ENCODE measurements around the gene RRAGC.

- TF ChIP-seq CTCF (IDR thresholded peaks at IDR 0.05), result no peak
- TF ChIP-seq POLR2A (IDR thresholded peaks at IDR 0.05), result no peak
Observed at GRCh38 chr1:38881487-38881886, 21.9 kb upstream of the RRAGC start, which contains the start of gene GJA9.

All from uterus (tissue), 2 donors.